ENCODE measurements around the gene BMPR1A.
"Not testable (repeated sequence)": the region's sequence is repeated elsewhere in the genome, so short reads cannot be mapped to it uniquely, and the experiment has no call there.

The BMPR1A gene

GRCh38 chr10:86898511-86898910, 142.1 kb downstream of the BMPR1A start:
- no peak for DNase-seq

GRCh38 chr10:86899132-86899531, 142.7 kb downstream of the BMPR1A start:
- DNase-seq = no peak

DNA sequence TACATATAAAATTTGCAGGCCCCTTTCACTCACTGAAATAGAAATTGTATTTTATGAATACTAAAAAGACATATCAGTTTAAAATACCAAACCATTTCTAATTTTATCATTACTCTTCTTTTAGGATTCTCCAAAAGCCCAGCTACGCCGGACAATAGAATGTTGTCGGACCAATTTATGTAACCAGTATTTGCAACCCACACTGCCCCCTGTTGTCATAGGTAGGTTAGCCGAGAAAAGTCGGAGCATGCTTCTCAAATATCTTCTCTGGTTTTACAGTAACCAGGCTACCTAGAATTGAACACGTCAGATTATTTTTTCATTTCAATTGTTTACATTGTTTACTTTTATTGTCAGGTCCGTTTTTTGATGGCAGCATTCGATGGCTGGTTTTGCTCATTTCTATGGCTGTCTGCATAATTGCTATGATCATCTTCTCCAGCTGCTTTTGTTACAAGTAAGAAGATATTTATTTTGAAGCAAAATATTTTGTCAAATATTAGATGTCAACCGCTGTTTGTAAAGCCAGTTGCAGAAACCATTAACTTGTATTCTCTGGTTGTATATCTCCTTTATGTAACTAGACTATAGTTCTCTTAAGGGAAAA, 143.4 kb downstream of the BMPR1A start:
- DNase-seq = peak; percentile 28 to 43

DNA sequence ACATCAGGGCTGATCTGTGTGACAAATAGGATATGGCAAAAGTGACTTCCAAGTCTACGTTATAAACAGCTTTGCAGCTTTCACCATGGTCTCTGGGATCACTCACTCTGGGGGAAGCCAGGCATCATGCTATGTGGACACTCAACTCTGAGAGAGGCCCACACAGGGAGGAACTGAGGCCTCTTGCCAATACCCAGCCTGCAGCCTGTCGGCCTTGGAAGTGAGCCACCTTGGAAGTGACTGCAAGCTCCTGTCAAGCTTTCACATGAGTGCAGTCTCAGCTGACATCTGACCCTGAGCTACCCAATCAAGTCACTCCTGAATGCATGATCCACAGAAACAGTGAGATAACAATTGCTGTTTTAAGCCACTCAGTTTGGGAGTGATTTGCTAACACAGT, 144.5 kb downstream of the BMPR1A start:
- DNase-seq = no peak

GRCh38 chr10:86904600-86904999, 148.2 kb downstream of the BMPR1A start:
- no peak for DNase-seq

DNA sequence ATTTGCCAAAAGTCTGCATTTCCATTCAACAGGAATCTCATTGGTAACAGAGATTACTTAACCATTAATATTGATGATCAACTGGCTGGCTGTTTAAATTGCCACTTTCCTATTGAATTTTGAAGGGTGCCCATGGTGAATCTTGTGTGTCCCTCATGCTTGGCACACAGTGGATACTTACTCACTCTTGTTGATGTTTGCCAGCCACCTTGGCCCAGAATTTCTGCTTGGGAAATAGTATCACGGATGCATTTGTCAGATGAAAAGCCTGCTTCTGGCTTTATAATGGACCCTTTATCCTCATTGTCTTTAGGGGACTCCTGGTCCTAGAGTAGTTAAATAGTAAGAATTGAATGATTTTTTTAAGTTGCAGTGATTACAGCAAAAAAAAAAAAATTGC, 149.0 kb downstream of the BMPR1A start:
- no peak for DNase-seq

DNA sequence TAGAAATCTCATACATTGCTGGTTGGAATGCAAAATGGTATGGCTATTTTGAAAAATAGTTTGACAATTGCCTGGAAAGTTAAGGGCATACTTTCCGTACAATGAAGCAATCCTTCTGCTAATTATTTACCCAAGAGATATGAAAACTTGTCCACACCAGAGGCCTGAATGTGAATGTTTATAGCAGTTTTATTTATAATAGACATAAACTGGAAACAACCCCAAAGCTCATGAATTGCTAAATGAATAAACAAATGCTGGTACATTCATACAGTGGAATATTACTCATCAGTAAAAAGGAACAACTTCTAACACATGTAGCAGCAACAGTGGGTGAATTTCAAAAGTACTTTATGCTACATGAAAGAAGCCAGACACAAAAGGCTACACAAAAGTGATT, 158.3 kb downstream of the BMPR1A start:
- no peak for DNase-seq

GRCh38 chr10:86918022-86918471, 161.6 kb downstream of the BMPR1A start:
- DNase-seq = no peak

GRCh38 chr10:86922553-86922961, 166.1 kb downstream of the BMPR1A start:
- DNase-seq = no peak

- DNase-seq = no peak
Measured at GRCh38 chr10:86929468-86930380, 173.3 kb downstream of the BMPR1A start.

DNA sequence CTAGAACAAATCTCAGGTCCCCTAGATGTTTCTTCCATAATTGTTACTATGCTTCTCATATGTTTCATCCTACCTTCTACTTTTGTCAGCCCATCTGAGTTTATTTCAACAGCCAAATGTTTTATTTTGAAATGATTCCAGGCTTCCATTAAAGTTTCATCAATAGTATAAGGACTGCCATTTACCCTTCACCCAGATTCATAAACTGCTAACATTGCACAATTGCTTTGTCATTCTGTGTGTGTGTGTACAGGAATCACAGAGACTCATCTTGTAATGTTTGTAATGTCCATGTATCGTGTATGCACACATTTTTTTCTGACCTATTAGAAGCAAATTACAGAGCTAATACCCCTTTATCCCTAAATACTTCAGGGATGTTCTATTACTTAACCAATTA, 175.5 kb downstream of the BMPR1A start:
- DNase-seq = no peak

GRCh38 chr10:86932674-86933073, 176.3 kb downstream of the BMPR1A start:
- no peak for DNase-seq

DNA sequence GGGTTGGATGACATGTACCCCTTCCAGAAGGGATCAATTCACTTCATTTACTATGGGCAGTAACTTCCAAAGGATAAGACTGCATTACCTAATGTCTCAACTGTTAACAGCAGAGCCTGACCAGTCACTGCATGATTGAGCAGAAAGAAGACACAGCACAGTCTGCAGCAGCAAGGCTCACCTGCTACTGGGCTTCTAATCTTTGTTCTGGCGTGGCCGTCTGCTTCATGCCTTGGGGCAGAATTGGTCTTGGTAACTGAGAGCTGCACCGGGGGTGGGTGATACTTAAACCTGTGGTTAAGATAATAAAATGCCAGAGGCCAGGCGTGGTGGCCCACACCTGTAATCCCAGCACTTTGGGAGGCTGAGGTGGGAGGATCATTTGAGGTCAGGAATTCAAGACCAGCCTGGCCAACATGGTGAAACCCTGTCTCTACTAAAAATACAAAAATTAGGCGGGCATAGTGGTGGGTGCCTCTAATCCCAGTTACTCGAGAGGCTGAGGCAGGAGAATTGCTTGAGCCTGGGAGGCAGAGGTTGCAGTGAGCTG, 177.8 kb downstream of the BMPR1A start:
- not testable (repeated sequence) for DNase-seq

DNA sequence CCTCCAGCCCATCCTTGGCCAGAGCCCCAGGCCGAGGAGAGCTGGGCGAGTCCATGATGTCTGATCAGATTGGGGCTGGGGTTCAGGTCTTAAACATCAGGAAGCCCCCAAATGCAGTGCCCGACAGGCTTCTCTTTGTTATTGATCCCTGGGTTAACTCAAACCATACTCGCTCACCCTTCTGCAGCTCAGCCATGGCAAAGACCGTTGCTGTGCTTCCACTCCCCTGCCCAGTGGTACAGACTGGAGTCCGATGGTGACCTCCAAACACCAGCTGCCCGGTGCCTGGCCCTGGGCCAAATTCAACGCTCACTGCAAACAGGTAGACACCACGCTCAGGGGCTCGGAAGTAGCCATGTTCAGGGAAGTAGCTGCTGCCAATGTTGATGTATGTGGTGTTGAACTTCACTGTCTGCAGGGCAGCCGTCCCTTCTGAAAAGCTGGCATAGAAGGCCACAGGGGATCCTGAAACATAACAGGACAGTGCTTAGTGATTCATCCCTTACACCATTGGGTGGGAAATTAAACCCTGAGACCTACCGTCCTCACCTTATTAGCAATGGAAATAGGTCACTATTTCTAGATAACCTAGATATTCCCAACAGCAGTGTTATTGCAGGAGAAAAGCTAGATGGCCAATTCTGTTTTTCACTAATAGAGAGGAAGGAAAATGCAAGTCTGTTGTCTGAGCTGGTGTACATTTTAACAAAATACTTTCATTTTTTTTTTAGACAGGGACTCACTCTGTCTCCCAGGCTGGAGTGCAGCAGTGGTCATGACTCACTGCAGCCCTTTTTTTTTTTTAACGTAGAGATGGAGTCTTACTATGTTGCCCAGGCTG, 180.5 kb downstream of the BMPR1A start:
- no peak for DNase-seq

DNA sequence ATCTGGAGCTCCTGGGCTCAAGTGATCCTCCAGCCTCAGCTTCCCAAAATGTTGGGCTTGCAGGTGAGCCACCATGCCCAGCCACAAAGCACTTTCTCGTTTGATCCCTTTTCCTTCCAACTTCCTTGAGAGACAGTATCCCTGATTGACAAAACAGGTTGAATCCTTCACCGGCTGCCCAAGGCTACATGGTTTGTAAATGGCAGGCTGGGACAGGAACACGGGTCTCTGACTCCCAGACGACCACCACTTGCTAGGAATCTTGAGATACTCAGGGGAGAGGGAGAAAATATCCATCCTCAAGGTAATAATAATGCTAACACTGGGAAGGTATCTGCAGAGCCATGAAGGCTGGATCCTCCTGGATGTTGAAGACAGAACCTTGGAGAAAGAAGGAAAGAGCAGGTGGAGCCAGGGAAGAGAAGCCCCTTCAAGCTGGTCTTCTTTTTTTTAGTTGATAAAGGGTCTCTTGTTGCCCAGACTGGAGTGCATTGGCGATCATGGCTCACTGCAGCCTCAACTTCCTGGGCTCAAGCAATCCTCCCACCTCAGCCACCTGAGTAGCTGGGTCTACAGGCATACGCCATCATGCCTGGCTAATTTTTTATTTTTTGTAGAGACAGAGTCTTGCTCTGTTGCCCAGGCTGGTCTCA, 181.2 kb downstream of the BMPR1A start:
- DNase-seq = no peak

- DNase-seq = no peak
Measured at GRCh38 chr10:86938260-86938659, 181.8 kb downstream of the BMPR1A start.

- not testable (repeated sequence) for DNase-seq
Measured at GRCh38 chr10:86940076-86940475, 183.7 kb downstream of the BMPR1A start.

- DNase-seq = no peak
Measured at GRCh38 chr10:86940677-86941076, 184.3 kb downstream of the BMPR1A start.

GRCh38 chr10:86941426-86941825, 185.0 kb downstream of the BMPR1A start:
- no peak for DNase-seq

- no peak for DNase-seq
Measured at GRCh38 chr10:86941991-86942421, 185.6 kb downstream of the BMPR1A start.

DNA sequence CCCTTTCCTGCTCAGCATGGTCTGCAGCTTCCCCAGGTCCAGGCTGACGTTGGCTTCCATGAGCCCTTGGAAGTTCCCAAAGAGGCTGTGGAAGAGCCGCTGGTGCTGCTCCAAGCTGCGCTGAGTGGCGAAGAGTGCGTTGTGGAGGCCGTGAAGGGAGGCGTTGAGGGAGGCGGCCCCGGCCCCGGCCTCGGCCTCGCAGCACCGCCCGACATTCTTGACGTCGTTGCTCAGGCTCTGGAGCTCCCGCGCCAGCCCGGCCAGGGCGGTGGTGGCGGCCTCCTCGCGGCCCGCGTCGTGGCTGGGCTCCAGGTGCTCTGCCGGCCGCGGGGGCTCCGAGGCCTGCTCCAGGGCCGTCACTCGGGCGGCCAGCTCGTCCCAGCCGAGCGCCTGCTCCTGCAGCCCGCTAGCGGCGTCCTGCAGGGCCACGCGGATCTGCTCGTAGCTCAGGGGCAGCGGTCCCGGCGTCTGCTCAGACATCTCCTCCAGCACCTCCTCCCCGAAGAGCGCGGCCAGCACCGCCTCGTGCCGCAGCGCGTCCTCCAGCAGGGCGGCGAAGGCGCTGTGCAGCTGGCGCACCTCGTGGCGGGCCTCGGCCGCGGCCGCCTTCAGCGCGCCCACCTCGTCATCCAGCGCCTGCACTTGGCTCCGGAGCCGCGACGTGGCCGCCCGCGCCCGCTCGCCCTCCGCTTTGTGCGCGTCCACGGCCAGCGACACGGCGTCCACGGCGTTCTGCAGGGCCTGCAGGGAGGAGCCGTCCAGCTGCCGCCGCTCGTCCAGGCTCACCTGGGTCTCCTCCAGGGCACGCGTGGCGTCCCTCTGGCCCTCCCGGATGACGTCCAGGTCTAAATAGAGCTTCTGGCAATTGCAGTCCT, 186.3 kb downstream of the BMPR1A start:
- peak in 1 of 2 donors; percentile 9 for DNase-seq

Data from stimulated activated CD4-positive, alpha-beta T cell treated with anti-CD3 and anti-CD28 coated beads, Interleukin-2, amount 100 ng/mL, for 24 hours (primary cell).